Fibroblast of skin of left quadriceps (primary cell): ENCODE measurements around the gene HMCN1.

Experiments used
- DNase-seq, 2 experiments: peaks; one replicate each; pipeline ENCODE4 v3.0.0-alpha.2; 2013; ENCODE audit warnings: low read depth in 2 of 2

HMCN1 gene

GRCh38 chr1:185804206-185804605 is 70.0 kb downstream of the HMCN1 start:
- peak in 1 of 2 experiments; percentile 32 for DNase-seq

DNA sequence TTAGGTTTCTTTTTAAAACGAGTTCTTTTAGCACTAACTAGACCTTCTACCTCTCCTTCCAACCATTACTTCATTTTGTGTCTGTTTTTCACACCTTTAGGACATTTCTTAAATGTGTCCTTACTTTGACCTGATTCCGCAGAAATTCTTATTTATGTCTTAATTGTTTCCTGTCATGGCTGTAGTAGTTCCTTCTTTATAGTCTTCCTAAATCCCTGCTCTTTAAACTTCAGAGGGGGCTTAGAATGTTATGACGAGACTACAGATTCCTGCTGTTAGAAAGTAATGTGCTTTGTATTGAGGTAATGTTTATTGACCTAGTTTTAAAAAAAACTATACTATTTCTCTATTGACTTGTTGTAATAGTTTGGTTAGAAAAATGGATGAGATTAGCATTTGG is 70.4 kb downstream of the HMCN1 start:
- DNase-seq, result no peak

GRCh38 chr1:185807275-185807674 is 73.1 kb downstream of the HMCN1 start:
- DNase-seq, result no peak

GRCh38 chr1:185808631-185809030 is 74.4 kb downstream of the HMCN1 start:
- peak in 1 of 2 experiments; percentile 20 for DNase-seq

DNA sequence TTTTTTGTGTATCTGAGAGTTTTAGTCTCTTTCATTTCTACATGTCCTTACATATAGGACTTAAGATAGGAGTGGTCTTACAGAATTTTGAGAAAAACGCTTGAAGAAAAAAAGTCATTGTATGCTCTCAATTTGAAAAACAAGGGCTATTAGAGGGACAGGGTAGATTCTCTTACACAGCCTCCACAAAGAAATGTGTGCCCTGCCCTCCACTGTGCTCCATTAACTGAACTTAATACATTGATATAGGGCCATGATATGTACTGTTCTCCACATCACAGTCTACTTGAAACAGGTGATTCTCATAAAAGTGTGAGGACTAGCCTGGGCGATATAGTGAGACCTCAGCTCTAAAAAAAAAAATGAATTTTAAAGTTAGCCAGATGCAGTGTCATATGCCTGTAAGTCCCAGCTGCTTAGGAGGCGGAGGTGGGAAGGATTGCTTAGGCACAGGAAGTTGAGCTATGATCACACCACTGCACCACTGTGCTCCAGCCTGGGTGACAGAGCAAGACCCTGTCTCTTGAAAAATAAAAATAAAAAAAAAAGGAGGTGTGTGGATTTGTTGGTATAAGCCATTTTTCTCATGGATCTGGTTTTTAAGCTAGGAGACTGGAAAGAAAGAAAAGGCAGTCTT is 77.0 kb downstream of the HMCN1 start:
- no peak for DNase-seq

GRCh38 chr1:185812934-185813333 is 78.7 kb downstream of the HMCN1 start:
- no peak for DNase-seq

DNA sequence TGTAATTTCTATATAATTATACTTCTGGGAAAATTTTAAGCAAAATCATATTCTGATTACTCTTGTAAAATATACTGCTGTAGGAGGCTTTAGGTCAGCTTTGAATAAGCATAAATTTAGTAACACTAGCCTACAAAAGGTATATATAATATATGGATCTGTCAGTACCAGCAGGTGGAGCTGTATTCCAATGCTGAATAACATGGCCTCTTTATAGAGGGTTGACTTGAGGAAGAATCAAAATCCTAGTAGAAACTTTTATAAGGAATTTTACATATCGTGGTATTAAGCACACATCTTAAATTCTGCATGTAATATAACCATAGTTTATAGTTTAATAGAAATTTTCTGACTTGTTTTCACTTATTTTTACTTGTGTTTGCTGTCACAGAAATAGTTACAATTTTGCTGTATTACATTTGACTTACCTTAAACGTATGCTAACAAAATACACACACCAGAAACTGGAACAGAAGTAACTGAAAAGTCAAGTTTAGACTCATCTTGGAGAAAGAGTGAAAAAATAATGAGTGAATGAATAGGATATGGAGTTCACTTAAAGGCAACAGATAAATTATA is 79.3 kb downstream of the HMCN1 start:
- no peak for DNase-seq

GRCh38 chr1:185816460-185816859 is 82.3 kb downstream of the HMCN1 start:
- peak; percentile 87 for DNase-seq

DNA sequence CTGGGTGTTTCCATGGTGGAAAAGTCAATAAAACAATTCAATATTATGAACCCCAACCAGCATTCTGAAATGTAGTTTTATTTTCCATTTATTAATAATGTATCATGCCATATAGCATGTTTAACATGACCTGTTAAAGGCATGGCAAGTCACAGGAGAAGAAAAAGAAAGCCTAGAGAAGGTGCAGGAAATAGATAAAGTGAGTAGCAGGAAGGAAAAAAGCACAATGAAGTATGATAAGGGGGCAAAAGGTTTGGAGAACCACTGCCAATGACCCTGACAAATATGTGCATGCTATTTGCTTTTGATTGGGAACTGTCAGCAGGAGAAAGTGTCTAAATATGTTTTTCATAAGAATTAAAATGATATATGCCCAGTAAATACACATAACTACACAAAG is 85.6 kb downstream of the HMCN1 start:
- DNase-seq, result no peak

- no peak for DNase-seq
Measured at GRCh38 chr1:185821612-185822385, 87.6 kb downstream of the HMCN1 start.

- DNase-seq, result no peak
Measured at GRCh38 chr1:185823467-185823866, 89.3 kb downstream of the HMCN1 start.

GRCh38 chr1:185824106-185824505 is 89.9 kb downstream of the HMCN1 start:
- no peak for DNase-seq

DNA sequence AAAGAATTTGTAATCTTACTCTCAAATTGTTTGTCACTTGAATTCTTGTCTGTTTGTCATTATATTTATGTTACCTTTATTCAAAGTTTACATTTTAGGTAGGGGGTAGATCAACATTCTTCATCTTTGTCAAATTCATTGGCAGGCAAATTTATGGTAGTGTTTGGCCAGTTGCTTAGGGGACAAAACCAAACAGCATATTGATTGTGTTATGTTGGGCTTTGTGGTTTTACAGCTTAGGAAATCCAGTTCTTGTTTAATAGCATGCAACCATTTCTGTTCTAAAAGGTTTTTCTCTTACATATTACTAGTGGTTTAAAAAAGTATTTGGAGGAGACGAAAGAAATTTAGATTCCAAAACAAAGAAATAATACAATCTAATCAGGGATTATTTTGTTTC is 91.4 kb downstream of the HMCN1 start:
- no peak for DNase-seq

GRCh38 chr1:185834371-185834905 is 100.2 kb downstream of the HMCN1 start:
- DNase-seq, result no peak

DNA sequence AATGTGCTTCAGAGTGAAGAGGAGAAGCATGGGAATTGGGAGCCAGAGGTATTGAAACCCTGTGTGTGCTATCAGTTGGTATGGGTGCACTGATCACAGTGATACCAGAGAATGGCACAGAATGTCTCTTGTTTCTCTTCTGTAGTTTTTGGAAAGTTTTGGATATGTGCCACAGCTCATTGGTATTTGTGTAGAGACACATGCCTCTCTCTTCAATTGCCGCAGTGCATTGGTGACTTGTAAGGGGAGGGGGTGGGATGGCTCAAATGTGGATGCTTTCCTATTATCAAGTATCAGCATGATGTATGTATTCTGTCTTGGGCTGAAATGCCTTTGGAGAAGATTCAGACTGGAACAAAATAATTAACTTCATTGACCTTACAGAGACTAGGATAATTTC is 101.0 kb downstream of the HMCN1 start:
- no peak for DNase-seq

- no peak for DNase-seq
Measured at GRCh38 chr1:185837711-185838110, 103.5 kb downstream of the HMCN1 start.

DNA sequence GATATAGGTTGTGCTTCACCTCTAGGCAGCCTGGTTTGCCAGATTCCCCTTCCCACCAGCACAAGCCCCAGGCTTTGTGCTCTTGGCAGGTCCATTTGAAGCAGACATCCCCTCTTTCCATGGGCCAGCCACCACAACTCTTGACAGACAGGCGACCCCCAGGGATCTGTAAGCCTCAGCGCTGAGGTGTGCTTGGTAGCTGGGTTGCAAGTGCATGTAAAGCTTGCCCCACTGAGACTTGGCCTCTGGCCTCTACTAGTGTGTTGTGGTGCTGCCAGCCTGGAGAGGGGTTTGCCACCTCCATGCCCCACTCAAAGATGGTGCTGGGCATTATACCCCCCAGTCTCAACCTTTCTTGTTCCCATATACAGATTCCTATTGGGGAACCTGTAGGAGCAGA is 103.9 kb downstream of the HMCN1 start:
- DNase-seq, result no peak

- no peak for DNase-seq
Measured at GRCh38 chr1:185840880-185841279, 106.7 kb downstream of the HMCN1 start.

GRCh38 chr1:185843297-185843869 is 109.2 kb downstream of the HMCN1 start:
- DNase-seq, result no peak

GRCh38 chr1:185843986-185844385 is 109.8 kb downstream of the HMCN1 start:
- DNase-seq, result no peak

GRCh38 chr1:185846672-185847444 is 112.7 kb downstream of the HMCN1 start:
- no peak for DNase-seq

DNA sequence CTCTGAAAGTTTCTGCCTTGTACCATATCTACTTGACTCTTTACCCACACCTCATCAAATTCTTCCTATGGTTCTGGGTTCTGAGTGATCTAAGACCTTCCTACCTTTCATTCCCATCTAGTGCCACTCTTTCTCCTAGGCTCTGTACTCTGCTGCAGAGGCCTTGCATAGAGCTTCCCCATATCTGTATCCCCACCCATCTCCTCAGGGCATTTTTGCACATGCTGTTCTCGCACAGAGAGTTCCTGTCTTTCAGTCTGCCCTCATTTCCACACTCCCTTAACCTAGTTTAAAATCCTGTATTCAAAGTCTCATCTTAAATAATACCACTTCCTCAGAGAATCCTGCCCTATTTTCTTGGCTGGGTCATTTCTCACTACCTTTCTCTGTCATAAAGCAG is 114.8 kb downstream of the HMCN1 start:
- no peak for DNase-seq
